ENCODE results near the gene CFAP92.
A peak's percentile ranks its signal among the peaks of the same experiment; 100 is the strongest.

CFAP92 gene

GRCh38 chr3:129003578-129004112, 9.8 kb upstream of the CFAP92 start:
- peak; percentile 59 for DNase-seq

- no peak for DNase-seq
Observed at GRCh38 chr3:129002573-129003569, 9.0 kb upstream of the CFAP92 start.

DNA sequence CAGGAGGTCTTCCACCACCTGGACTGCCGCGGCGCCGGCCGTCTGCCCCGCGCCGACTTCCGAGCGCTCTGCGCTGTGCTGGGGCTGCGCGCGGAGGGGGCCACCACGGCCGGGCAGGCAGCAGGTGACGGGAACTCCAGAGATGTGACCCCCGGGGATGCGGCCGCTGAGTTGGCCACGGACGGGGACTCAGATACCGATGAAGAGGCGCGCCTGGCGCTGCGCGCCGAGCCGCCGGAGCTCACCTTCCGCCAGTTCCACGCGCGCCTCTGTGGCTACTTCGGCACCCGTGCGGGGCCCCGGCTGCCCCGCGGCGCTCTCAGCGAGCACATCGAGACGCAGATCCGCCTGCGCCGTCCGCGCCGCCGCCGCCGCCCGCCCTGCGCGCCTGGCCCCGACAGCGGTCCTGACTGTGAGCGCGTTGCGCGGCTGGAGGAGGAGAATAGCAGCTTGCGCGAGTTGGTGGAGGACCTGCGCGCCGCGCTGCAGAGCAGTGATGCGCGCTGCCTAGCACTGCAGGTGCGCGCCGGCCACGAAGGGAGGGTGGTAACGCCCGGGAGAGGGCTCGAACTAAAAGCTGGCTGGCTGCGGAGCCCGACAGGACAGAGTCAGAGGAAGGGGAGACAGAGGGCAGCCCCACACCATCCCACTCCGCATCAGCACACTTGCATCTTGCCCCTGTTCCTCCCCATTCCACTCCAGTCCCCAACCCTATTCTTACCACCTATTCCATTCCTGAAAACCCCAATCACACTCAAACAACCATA, 8.1 kb upstream of the CFAP92 start:
- peak; percentile 58 for DNase-seq

- DNase-seq = no peak
Observed at GRCh38 chr3:129001101-129001805, 7.4 kb upstream of the CFAP92 start, which contains the start of gene EFCC1. Gene EFCC1, plus strand, starts transcription at chr3:129001304. Its CDS starts 325 bp downstream, at chr3:129001629.

DNA sequence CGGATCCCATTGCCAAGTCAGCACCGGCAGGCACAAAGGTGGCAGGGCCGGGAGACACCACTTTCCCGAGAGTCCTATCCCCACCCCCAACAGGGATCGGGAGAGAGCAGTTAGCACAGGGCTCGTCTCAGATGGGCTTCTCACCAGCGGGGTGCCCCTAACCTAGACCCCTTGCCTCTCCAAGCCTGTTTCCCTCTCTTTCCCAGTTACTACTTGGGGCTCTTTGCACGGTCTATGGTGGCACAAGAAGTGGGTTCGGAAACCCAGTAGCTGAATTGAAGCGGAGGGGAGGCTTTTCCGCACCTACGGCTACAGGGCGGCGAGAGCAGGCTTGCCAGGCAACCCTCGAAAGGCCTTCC, 6.8 kb upstream of the CFAP92 start:
- no peak for DNase-seq

- no peak for DNase-seq
Observed at GRCh38 chr3:128999102-128999501, 5.2 kb upstream of the CFAP92 start.

GRCh38 chr3:128998561-128998960, 4.7 kb upstream of the CFAP92 start:
- no peak for DNase-seq

DNA sequence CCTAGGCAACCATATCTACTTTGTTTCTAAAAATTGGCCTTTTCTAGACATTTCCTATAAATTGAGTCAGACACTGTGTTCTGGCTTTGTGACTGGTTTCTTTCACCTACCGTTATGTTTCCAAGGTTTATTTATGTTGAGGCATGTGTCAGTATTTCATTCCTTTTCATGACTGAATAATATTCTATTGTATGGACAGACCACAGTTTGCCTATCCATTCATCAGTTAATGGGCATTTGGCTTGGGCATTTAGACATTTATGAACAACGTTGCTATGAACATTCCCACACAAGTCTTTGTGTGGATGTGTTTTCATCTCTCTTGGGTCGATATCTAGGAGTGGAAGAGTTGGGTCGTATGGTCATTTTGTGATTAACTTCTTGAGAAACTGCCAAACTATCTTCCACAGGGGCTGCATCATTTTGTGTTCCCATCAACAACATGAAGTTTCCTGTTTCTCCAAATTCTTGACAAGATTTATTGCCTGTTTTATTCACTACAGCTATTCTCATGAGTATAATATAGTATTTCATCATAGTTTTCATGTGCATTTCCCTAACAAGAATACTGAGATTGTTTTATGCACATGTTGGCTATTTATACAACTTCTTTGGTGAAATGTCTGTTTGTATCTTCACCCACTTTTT, 3.7 kb upstream of the CFAP92 start:
- no peak for DNase-seq

GRCh38 chr3:128996726-128997125, 2.9 kb upstream of the CFAP92 start:
- DNase-seq = no peak

GRCh38 chr3:128996200-128996599, 2.3 kb upstream of the CFAP92 start:
- DNase-seq = no peak

DNA sequence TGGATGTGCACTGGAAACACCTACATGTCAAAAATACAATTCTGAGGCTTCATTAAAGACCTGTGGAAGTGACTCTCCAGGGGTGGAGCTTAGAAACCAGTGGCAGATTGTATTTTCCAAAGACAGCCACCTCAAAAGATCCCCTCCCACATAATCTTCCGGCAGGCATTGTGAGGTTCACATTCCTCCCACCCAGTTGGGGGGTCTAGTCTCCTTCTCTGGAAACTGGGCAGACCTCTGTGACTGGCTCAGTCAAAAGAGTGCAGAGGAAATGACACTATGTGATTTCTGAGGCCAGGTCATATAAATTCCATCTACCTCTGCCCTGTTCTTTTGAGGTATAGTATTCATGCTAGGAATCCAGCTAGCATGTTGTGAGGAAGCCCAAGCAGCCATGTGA, 1.9 kb upstream of the CFAP92 start:
- DNase-seq = no peak

- DNase-seq = no peak
Observed at GRCh38 chr3:128994581-128995546, 988 bp upstream of the CFAP92 start.

GRCh38 chr3:128994173-128994512, 267 bp upstream of the CFAP92 start:
- DNase-seq = no peak

GRCh38 chr3:128992926-128993460, 883 bp downstream of the CFAP92 start:
- DNase-seq = no peak

- DNase-seq = no peak
Observed at GRCh38 chr3:128991355-128991895, 2.5 kb downstream of the CFAP92 start.

DNA sequence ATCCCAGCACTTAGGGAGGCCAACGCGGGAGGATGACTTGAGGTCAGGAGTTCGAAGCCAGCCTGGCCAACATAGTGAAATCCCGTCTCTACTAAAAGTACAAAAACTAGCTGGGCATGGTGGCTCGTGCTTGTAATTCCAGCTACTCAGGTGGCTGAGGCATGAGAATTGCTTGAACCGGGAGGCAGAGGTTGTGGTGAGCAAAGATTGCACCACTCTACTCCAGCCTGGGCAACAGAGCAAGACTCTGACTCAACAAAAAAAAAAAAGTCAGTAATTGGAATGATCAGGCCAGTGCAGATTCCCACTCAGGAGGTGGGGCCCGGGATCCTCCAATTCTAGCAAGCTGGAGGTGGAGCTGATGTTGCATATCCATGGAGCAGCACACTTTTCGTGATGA, 5.6 kb downstream of the CFAP92 start:
- no peak for DNase-seq

GRCh38 chr3:128987302-128988100, 6.4 kb downstream of the CFAP92 start:
- no peak for DNase-seq

DNA sequence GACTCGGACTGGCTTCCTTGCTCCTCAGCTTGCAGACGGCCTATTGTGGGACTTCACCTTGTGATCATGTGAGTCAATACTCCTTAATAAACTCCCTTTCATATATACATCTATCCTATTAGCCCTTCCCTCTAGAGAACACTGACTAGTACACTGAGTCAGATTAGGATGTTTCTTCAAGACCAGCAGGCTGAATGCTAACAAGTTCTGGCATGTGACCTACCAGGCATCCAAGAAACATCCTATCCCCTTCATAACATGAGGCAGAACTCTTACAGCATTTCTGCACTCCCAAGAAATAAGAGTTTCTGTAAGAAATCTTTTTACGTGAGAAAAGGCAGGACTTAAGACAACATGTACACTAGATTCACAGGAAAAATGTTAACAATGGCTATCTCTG, 9.3 kb downstream of the CFAP92 start:
- no peak for DNase-seq

- DNase-seq = no peak
Observed at GRCh38 chr3:128983293-128984069, 10.4 kb downstream of the CFAP92 start.

All from stimulated activated CD8-positive, alpha-beta memory T cell treated with anti-CD3 and anti-CD28 coated beads, Interleukin-4, amount 100 ng/mL, for 48 hours (primary cell).